Ovary (tissue), 9 donors: ENCODE measurements around the gene TSHZ2. TPM values are rescaled to one million over a fixed set of nuclear protein-coding genes. Genes with fewer than 3 reads are reported as not detected.

Experiments
- DNase-seq, 5 donors: peaks; one replicate each; pipeline ENCODE4 v3.0.0-alpha.2; 2019 to 2020
- H3K27ac ChIP-seq, 2 donors: fragments of 200-600 bp; one replicate each; pipeline versions ENCODE4 v1.5.1 to v1.8.0; 2019 to 2022
- H3K27me3 ChIP-seq: fragments of 200-600 bp; one replicate; pipeline ENCODE4 v1.8.0; 2022
- H3K36me3 ChIP-seq: fragments of 200-600 bp; sonication (generic); one replicate; pipeline ENCODE4 v1.5.1; 2019
- H3K4me1 ChIP-seq: one replicate; pipeline ENCODE4 v1.8.1; 2013; ENCODE audit warnings: mild to moderate bottlenecking, moderate library complexity; ENCODE audit not compliant: insufficient read depth
- H3K4me3 ChIP-seq: fragments of 200-600 bp; sonication (generic); one replicate; pipeline ENCODE4 v1.5.1; 2017
- H3K9me3 ChIP-seq, 2 donors: fragments of 200-600 bp in 1 of 2; sonication (generic) in 1 of 2; one replicate each; pipeline versions ENCODE4 v1.5.1 to v1.8.1; 2013 to 2019; ENCODE audit warnings: mild to moderate bottlenecking in 1 of 2, moderate library complexity in 1 of 2
- EP300 ChIP-seq: sonication (generic); formaldehyde crosslinking; IDR thresholded peaks from one replicate; pipeline ENCODE4 v1.6.1; 2017; ENCODE audit warnings: antibody characterized with exemption
- POLR2A ChIP-seq: fragments of 450-650 bp; IDR thresholded peaks from one replicate; pipeline ENCODE4 v1.6.1; 2017; ENCODE audit warnings: antibody characterized with exemption, mild to moderate bottlenecking, moderate library complexity
- WGBS, 3 donors: extraction: QIAGEN DNeasy Blood & Tissue Kit in 1 of 3; methylation state at CpG; one replicate each; pipeline versions ENCODE4 v1.1.5 to v1.1.7; 2013 to 2017; 5-methylcytosine and 5-hydroxymethylcytosine counted together
- intact Hi-C, 4 donors: fragments of 100-400 bp; cut with DNase I; formaldehyde crosslinking; loops; one replicate each; pipeline versions ENCODE4 v1.11.0 to v1.15.1; 2022 to 2023
- polyA plus RNA-seq, 2 donors: library from polyadenylated mRNA; stranded (reverse); fragments of 200-250 nt in 1 of 2; fragments of 350-450 nt in 1 of 2; fragmentation: Illumina TruSeq in 1 of 2; extraction: RNeasy Lipid Tissue Mini Kit (QIAGEN cat#74804) in 1 of 2; gene quantifications; one replicate each; pipeline ENCODE4 v1.2.3, GENCODE V29; 2013 to 2014
- total RNA-seq, 7 donors: library from RNA; depleted of rRNA in 2 of 7; stranded (reverse); fragments of >200 nt in 2 of 7; fragmentation: NEBNext Ultra II Directional in 3 of 7; extraction: Animal tissue kit (Norgen Biotek cat#: 25700) in 3 of 7; gene quantifications; one replicate each; pipeline versions ENCODE4 v1.1.0 to v1.2.4, GENCODE V29; 2016 to 2023
- TF ChIP-seq, protein P1 (sequence below), 3 donors: fragments of 450-650 bp in 2 of 3; fragments of 200-600 bp in 1 of 3; IDR thresholded peaks; one replicate each; pipeline versions ENCODE4 v1.5.1 to v1.8.0; 2016 to 2022; ENCODE audit warnings: antibody characterized with exemption in 3 of 3, mild to moderate bottlenecking in 1 of 3
- donor health status: DM: no; HTN: no; CAD: no; lungs with moderate emphysema.
- donor health status: DM: no; HTN: no; CAD: no.
- donor health status: Bipolar disorder and iron deficiency.
- donor health status: DM: yes; HTN: yes; CAD: no.
- donor health status: DM: no; HTN: no; CAD: no.
- donor health status: DM: yes; HTN: yes; CAD: no.

TSHZ2 gene
- total and polyA plus RNA-seq, 9 donors = 18.2 to 113 (median 40.2) TPM

DNA sequence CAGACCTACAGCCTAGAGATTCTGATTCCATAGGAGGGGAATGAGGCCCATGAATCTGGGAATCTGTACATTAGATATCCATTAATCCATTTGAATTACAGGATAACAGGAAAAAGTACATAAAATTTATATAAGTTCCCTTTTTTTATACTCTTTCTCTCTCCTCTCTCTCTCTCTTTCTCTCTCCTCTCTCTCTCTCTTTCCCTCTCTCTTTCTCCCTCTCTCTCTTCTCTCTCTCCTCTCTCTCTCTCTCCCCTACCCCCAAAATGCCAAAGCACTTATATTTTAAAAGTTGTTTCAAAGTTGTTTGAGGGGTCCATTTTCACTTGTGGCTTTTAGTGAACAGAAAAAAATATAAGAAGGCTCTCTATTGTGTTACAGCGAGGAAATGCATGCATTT lies 15.1 kb downstream of the TSHZ2 start:
- intact Hi-C loops = no loop called here
- WGBS, 3 donors = 91 to 97% (median 97%) methylated on average over 1 of the region's 1 CpG
- no peaks in the 10 kb centered on the region for H3K36me3 ChIP-seq

DNA sequence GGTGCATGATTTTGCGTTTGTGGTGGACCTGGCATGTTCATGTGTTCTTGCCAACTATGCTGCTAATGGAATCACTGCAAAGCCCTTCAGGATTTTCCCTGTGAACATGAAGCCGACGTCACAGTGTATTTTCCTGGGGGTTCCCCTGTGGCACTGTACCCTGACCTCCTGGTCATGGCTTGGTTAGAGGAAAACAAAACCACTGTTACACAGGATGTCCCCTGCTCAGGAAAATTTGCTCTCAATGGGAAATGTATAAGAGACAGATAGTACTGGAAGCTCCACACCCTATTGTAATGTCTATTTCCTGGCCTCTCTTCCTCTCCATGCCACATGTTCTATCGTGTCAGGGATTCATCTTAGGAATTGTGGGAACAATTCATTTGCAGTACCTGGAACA lies 19.7 kb downstream of the TSHZ2 start:
- peak in 1 of 5 donors; percentile 18 for DNase-seq
- intact Hi-C loops = no loop called here
- WGBS, 3 donors = 64 to 68% (median 65%) methylated on average over 4 of the region's 4 CpGs
- no peak for TF ChIP-seq POLR2A
- TF ChIP-seq EP300 = no peak
- TF ChIP-seq, protein P1, sequence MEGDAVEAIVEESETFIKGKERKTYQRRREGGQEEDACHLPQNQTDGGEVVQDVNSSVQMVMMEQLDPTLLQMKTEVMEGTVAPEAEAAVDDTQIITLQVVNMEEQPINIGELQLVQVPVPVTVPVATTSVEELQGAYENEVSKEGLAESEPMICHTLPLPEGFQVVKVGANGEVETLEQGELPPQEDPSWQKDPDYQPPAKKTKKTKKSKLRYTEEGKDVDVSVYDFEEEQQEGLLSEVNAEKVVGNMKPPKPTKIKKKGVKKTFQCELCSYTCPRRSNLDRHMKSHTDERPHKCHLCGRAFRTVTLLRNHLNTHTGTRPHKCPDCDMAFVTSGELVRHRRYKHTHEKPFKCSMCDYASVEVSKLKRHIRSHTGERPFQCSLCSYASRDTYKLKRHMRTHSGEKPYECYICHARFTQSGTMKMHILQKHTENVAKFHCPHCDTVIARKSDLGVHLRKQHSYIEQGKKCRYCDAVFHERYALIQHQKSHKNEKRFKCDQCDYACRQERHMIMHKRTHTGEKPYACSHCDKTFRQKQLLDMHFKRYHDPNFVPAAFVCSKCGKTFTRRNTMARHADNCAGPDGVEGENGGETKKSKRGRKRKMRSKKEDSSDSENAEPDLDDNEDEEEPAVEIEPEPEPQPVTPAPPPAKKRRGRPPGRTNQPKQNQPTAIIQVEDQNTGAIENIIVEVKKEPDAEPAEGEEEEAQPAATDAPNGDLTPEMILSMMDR (IDR thresholded peaks at IDR 0.05) = no peak
- Histone ChIP-seq H3K27me3 (no peaks in the 10 kb centered on the region), H3K4me1 (peaks cover 5% of the 10 kb centered on the region), H3K36me3 (no peaks in the 10 kb centered on the region), H3K9me3 (no peaks in the 10 kb centered on the region), H3K4me3 (no peak overlapping the region), H3K27ac (no peak overlapping the region)

More for the DNA sequence above, 15.1 kb downstream of the TSHZ2 start:
- peaks cover 5% of the 10 kb centered on the region for H3K4me1 ChIP-seq
- H3K27ac ChIP-seq = no peak overlapping the region
- H3K9me3 ChIP-seq = no peaks in the 10 kb centered on the region
- H3K4me3 ChIP-seq = no peak overlapping the region
- no peaks in the 10 kb centered on the region for H3K27me3 ChIP-seq
- TF ChIP-seq POLR2A (no peak), EP300 (no peak)
- TF ChIP-seq, protein P1 (IDR thresholded peaks at IDR 0.05) = no peak
- no peak for DNase-seq

- no peak for TF ChIP-seq POLR2A
- TF ChIP-seq EP300 = no peak
- TF ChIP-seq, protein P1 (IDR thresholded peaks at IDR 0.05) = no peak
- no peak for DNase-seq
- Histone ChIP-seq H3K36me3 (no peaks in the 10 kb centered on the region), H3K4me3 (no peak overlapping the region), H3K27me3 (no peaks in the 10 kb centered on the region), H3K27ac (no peak overlapping the region), H3K9me3 (no peaks in the 10 kb centered on the region), H3K4me1 (peaks cover 5% of the 10 kb centered on the region)
- intact Hi-C loops = no loop called here
- 8 to 11% (median 10%) methylated on average over 1 of the region's 1 CpG for WGBS, 3 donors
These were observed 20.5 kb downstream of the TSHZ2 start for GRCh38 chr20:52992632-52993031.

DNA sequence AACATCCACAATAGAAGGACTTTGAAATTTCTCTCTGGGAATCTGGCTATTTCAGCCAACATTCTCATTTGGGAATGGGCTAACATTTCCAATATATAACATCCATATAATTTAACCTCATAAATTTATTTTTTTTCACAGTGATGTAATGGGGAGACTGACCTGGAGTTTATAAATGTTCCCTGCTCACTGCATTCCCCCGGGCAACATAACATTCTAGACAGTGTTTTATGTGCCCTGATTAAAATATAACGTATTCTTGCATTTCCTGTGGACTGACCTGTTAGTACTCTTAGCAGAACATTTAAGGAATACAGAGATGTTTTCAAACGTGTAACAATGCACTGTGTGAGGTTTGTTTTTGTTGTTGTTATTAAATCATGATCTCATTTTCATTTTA lies 20.9 kb downstream of the TSHZ2 start:
- intact Hi-C loops = no loop called here
- TF ChIP-seq POLR2A (no peak), EP300 (no peak)
- TF ChIP-seq, protein P1 (IDR thresholded peaks at IDR 0.05) = no peak

More for the DNA sequence above, 20.9 kb downstream of the TSHZ2 start:
- H3K27ac ChIP-seq = no peak overlapping the region
- H3K27me3 ChIP-seq = no peaks in the 10 kb centered on the region
- H3K36me3 ChIP-seq = no peaks in the 10 kb centered on the region
- peaks cover 5% of the 10 kb centered on the region for H3K4me1 ChIP-seq
- H3K9me3 ChIP-seq = no peaks in the 10 kb centered on the region
- DNase-seq = no peak
- WGBS, 3 donors = 4 to 5% (median 4%) methylated on average over 3 of the region's 3 CpGs
- no peak overlapping the region for H3K4me3 ChIP-seq
